WTC11 (cell line): ENCODE data around the gene LARP4B. TPM values are rescaled to one million over a fixed set of nuclear protein-coding genes. Genes with fewer than 3 reads are reported as not detected.

Experiments used
- ATAC-seq: fragments of 200-7000 bp; cut with Tn5 transposase; 2 replicates; pipeline ENCODE4 v1.10.0; 2021; ENCODE audit warnings: mild to moderate bottlenecking, moderate library complexity
- CTCF ChIA-PET: fragments of 300-600 bp; sonication (Branson Sonifier 250); formaldehyde crosslinking; loops from one replicate; lab custom pipeline; 2021; ENCODE audit warnings: antibody characterized with exemption; lab: Charles Lee
- POLR2A ChIA-PET: fragments of 350-600 bp; sonication (Branson Sonifier 250); formaldehyde crosslinking; loops from one replicate; lab custom pipeline; 2021; ENCODE audit warnings: antibody characterized with exemption; lab: Charles Lee
- DNase-seq: peaks from one replicate; pipeline ENCODE4 v3.0.0; 2021; ENCODE audit warnings: low spot score
- H3K27ac Mint-ChIP-seq: 2 replicates; pipeline ENCODE4 v1.8.0; 2021; ENCODE audit warnings: mixed read lengths
- H3K27me3 Mint-ChIP-seq: 2 replicates; pipeline ENCODE4 v1.8.0; 2021; ENCODE audit warnings: low read depth, mild to moderate bottlenecking, moderate library complexity, mixed read lengths
- H3K36me3 Mint-ChIP-seq: 2 replicates; pipeline ENCODE4 v1.8.0; 2021; ENCODE audit warnings: mixed read lengths
- H3K4me1 Mint-ChIP-seq: 2 replicates; pipeline ENCODE4 v1.8.0; 2022; ENCODE audit warnings: mixed read lengths
- H3K4me3 Mint-ChIP-seq: 2 replicates; pipeline ENCODE4 v1.8.0; 2021; ENCODE audit warnings: mild to moderate bottlenecking, moderate library complexity, mixed read lengths
- H3K9me3 Mint-ChIP-seq: 2 replicates; pipeline ENCODE4 v1.8.0; 2021; ENCODE audit warnings: mixed read lengths
- EMX1 ChIP-seq: fragments of 250-450 bp; sonication (Bioruptor Pico); IDR thresholded peaks from 2 replicates; pipeline ENCODE4 v1.8.0; 2021; ENCODE audit warnings: mild to moderate bottlenecking
- GTF2I ChIP-seq: fragments of 250-450 bp; sonication (Bioruptor Pico); conservative IDR thresholded peaks from 2 replicates; pipeline ENCODE4 v1.4.0; 2021; ENCODE audit warnings: mild to moderate bottlenecking
- KAT7 ChIP-seq: sonication (generic); formaldehyde crosslinking; IDR thresholded peaks from 2 replicates; pipeline ENCODE4 v1.8.1; 2023; ENCODE audit warnings: missing genetic modification reagents, mild to moderate bottlenecking, borderline replicate concordance
- MYBL2 ChIP-seq: sonication (generic); formaldehyde crosslinking; IDR thresholded peaks from 2 replicates; pipeline ENCODE4 v1.8.1; 2023; ENCODE audit warnings: mild to moderate bottlenecking, moderate library complexity, missing genetic modification reagents
- NR3C1 ChIP-seq: sonication (generic); formaldehyde crosslinking; conservative IDR thresholded peaks from 2 replicates; pipeline ENCODE4 v1.8.1; 2023; ENCODE audit warnings: low read depth, mild to moderate bottlenecking, missing genetic modification reagents
- SMAD3 ChIP-seq: sonication (generic); formaldehyde crosslinking; IDR thresholded peaks from 2 replicates; pipeline ENCODE4 v1.8.0; 2022; ENCODE audit warnings: missing genetic modification reagents, mild to moderate bottlenecking, borderline replicate concordance
- SOX15 ChIP-seq: fragments of 250-450 bp; sonication (Bioruptor Pico); IDR thresholded peaks from 2 replicates; pipeline ENCODE4 v1.9.0; 2021; ENCODE audit warnings: mild to moderate bottlenecking
- SP1 ChIP-seq: sonication (generic); formaldehyde crosslinking; conservative IDR thresholded peaks from 2 replicates; pipeline ENCODE4 v1.8.1; 2022; ENCODE audit warnings: missing genetic modification reagents
- ZNF138 ChIP-seq: sonication (generic); formaldehyde crosslinking; conservative IDR thresholded peaks from 2 replicates; pipeline ENCODE4 v1.8.1; 2022; ENCODE audit warnings: mild to moderate bottlenecking, moderate library complexity, missing genetic modification reagents
- ZNF317 ChIP-seq: sonication (generic); formaldehyde crosslinking; IDR thresholded peaks from 2 replicates; pipeline ENCODE4 v1.8.1; 2023; ENCODE audit warnings: low read depth, mild to moderate bottlenecking, moderate library complexity, missing genetic modification reagents, borderline replicate concordance
- ZNF416 ChIP-seq: fragments of 250-450 bp; sonication (Bioruptor Pico); IDR thresholded peaks from 2 replicates; pipeline ENCODE4 v1.9.0; 2021; ENCODE audit warnings: mild to moderate bottlenecking, inconsistent platforms
- ZNF671 ChIP-seq: fragments of 250-450 bp; sonication (Bioruptor Pico); IDR thresholded peaks from 2 replicates; pipeline ENCODE4 v1.8.0; 2021; ENCODE audit warnings: mild to moderate bottlenecking
- total RNA-seq: library from RNA; stranded (reverse); gene quantifications from 3 replicates; pipeline ENCODE4 v1.2.3, GENCODE V29; 2021
- TF ChIP-seq, protein P1 (sequence below): fragments of 250-450 bp; sonication (Bioruptor Pico); IDR thresholded peaks from 2 replicates; pipeline ENCODE4 v1.9.0; 2021; ENCODE audit warnings: mild to moderate bottlenecking
- TF ChIP-seq, protein P2 (sequence below): sonication (generic); formaldehyde crosslinking; IDR thresholded peaks from 2 replicates; pipeline ENCODE4 v1.8.0; 2022; ENCODE audit warnings: missing genetic modification reagents
- TF ChIP-seq, protein P3 (sequence below): sonication (generic); formaldehyde crosslinking; IDR thresholded peaks from 2 replicates; pipeline ENCODE4 v1.8.1; 2022; ENCODE audit warnings: missing genetic modification reagents, borderline replicate concordance
- TF ChIP-seq, protein P4 (sequence below): sonication (generic); formaldehyde crosslinking; IDR thresholded peaks from 2 replicates; pipeline ENCODE4 v1.8.1; 2022; ENCODE audit warnings: mild to moderate bottlenecking, moderate library complexity, missing genetic modification reagents
- TF ChIP-seq, protein P5 (sequence below): sonication (generic); formaldehyde crosslinking; IDR thresholded peaks from 2 replicates; pipeline ENCODE4 v1.8.1; 2023; ENCODE audit warnings: mild to moderate bottlenecking, missing genetic modification reagents, borderline replicate concordance
- TF ChIP-seq, protein P6 (sequence below): sonication (generic); formaldehyde crosslinking; IDR thresholded peaks from 2 replicates; pipeline ENCODE4 v1.8.1; 2023; ENCODE audit warnings: mild to moderate bottlenecking, moderate library complexity, missing genetic modification reagents
- TF ChIP-seq, protein P7 (sequence below): sonication (generic); formaldehyde crosslinking; conservative IDR thresholded peaks from 2 replicates; pipeline ENCODE4 v1.8.1; 2022; ENCODE audit warnings: mild to moderate bottlenecking, missing genetic modification reagents

Gene LARP4B
- total RNA-seq, 1 experiment from 2014 or later: 87.1 TPM

DNA sequence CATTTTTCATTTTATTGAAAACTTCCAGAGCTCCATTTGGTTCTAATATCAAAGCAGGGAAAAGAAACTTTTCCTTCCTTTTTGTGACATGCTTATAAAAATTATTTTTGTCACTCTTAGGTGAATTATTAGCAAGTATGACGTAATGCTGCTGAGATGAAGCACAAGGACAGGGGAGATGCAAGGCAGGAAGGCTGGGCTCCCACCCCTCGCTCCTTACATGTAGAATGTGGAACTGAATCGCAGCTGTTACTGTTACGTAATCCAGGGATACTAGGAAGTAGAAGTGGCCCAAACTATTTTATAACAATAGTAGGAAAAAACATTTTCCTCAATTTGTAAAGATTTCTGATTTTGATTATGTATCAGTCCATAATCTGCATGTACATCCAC, 39.6 kb upstream of the LARP4B start:
- CTCF ChIA-PET: no interaction called here
- Mint-ChIP-seq H3K27me3 (peaks cover 16% of the 10 kb centered on the region), H3K36me3 (peaks cover 5% of the 10 kb centered on the region), H3K4me1 (peaks cover 4% of the 10 kb centered on the region), H3K4me3 (no peak overlapping the region), H3K9me3 (peaks cover 11% of the 10 kb centered on the region), H3K27ac (no peak overlapping the region)
- DNase-seq: no peak
- POLR2A ChIA-PET: no interaction called here
- TF ChIP-seq ZNF138 (CRISPR knock-in tag) (no peak), EMX1 (CRISPR knock-in tag) (no peak)
- TF ChIP-seq, protein P1, sequence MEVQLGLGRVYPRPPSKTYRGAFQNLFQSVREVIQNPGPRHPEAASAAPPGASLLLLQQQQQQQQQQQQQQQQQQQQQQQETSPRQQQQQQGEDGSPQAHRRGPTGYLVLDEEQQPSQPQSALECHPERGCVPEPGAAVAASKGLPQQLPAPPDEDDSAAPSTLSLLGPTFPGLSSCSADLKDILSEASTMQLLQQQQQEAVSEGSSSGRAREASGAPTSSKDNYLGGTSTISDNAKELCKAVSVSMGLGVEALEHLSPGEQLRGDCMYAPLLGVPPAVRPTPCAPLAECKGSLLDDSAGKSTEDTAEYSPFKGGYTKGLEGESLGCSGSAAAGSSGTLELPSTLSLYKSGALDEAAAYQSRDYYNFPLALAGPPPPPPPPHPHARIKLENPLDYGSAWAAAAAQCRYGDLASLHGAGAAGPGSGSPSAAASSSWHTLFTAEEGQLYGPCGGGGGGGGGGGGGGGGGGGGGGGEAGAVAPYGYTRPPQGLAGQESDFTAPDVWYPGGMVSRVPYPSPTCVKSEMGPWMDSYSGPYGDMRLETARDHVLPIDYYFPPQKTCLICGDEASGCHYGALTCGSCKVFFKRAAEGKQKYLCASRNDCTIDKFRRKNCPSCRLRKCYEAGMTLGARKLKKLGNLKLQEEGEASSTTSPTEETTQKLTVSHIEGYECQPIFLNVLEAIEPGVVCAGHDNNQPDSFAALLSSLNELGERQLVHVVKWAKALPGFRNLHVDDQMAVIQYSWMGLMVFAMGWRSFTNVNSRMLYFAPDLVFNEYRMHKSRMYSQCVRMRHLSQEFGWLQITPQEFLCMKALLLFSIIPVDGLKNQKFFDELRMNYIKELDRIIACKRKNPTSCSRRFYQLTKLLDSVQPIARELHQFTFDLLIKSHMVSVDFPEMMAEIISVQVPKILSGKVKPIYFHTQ (CRISPR knock-in tag): no peak
- TF ChIP-seq, protein P2, sequence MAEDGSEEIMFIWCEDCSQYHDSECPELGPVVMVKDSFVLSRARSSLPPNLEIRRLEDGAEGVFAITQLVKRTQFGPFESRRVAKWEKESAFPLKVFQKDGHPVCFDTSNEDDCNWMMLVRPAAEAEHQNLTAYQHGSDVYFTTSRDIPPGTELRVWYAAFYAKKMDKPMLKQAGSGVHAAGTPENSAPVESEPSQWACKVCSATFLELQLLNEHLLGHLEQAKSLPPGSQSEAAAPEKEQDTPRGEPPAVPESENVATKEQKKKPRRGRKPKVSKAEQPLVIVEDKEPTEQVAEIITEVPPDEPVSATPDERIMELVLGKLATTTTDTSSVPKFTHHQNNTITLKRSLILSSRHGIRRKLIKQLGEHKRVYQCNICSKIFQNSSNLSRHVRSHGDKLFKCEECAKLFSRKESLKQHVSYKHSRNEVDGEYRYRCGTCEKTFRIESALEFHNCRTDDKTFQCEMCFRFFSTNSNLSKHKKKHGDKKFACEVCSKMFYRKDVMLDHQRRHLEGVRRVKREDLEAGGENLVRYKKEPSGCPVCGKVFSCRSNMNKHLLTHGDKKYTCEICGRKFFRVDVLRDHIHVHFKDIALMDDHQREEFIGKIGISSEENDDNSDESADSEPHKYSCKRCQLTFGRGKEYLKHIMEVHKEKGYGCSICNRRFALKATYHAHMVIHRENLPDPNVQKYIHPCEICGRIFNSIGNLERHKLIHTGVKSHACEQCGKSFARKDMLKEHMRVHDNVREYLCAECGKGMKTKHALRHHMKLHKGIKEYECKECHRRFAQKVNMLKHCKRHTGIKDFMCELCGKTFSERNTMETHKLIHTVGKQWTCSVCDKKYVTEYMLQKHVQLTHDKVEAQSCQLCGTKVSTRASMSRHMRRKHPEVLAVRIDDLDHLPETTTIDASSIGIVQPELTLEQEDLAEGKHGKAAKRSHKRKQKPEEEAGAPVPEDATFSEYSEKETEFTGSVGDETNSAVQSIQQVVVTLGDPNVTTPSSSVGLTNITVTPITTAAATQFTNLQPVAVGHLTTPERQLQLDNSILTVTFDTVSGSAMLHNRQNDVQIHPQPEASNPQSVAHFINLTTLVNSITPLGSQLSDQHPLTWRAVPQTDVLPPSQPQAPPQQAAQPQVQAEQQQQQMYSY (CRISPR knock-in tag): no peak
- no peak for ATAC-seq

DNA sequence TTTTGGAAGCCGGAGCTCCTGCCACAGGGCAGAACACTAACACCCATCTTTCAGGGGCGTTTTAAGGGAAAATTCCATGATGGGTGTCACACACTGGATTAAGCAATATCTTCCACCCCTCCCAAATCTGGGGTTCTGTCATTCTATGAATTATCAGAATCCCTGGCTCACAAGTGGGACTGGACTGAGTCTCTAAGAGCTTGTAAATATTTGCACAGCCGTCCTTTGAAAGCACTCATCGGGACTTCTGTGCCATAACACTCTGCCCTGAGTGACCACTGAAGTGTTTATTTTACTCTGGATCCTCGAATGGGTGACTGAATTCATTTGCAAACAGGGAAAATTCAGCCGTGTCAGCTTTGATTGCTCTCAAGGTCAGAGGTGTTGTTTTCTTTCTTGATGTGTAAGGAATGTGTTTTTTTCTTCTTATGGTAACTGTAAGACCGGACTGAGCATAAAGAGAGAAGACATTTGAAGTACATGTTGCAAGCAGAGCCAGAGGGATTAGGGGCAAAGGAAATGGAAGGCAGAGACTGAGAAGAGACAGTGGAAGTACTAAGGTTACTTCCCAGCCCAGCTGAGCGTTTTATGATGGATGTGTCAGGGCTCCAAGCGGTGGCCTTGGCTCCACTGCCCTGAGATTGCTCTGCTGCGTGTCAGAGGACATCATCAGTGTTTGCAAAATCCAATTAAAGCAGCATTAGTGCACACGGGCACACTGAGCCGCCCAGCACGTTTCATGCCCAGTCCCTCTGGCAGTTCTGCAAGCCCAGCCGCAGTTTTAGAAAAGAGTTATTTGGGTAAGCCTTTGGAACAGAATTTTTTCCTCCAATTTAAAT, 39.0 kb upstream of the LARP4B start:
- CTCF ChIA-PET: no interaction called here
- TF ChIP-seq MYBL2 (CRISPR knock-in tag) (no peak), NR3C1 (no peak), ZNF416 (CRISPR knock-in tag) (no peak), KAT7 (CRISPR knock-in tag) (no peak), SMAD3 (no peak), ZNF671 (no peak), SP1 (CRISPR knock-in tag) (no peak), GTF2I (CRISPR knock-in tag) (no peak), ZNF317 (no peak), SOX15 (no peak)
- TF ChIP-seq, protein P3, sequence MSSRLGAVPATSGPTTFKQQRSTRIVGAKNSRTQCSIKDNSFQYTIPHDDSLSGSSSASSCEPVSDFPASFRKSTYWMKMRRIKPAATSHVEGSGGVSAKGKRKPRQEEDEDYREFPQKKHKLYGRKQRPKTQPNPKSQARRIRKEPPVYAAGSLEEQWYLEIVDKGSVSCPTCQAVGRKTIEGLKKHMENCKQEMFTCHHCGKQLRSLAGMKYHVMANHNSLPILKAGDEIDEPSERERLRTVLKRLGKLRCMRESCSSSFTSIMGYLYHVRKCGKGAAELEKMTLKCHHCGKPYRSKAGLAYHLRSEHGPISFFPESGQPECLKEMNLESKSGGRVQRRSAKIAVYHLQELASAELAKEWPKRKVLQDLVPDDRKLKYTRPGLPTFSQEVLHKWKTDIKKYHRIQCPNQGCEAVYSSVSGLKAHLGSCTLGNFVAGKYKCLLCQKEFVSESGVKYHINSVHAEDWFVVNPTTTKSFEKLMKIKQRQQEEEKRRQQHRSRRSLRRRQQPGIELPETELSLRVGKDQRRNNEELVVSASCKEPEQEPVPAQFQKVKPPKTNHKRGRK (CRISPR knock-in tag): no peak
- TF ChIP-seq, protein P4, sequence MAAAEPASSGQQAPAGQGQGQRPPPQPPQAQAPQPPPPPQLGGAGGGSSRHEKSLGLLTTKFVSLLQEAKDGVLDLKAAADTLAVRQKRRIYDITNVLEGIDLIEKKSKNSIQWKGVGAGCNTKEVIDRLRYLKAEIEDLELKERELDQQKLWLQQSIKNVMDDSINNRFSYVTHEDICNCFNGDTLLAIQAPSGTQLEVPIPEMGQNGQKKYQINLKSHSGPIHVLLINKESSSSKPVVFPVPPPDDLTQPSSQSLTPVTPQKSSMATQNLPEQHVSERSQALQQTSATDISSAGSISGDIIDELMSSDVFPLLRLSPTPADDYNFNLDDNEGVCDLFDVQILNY (CRISPR knock-in tag): no peak
- TF ChIP-seq, protein P5, sequence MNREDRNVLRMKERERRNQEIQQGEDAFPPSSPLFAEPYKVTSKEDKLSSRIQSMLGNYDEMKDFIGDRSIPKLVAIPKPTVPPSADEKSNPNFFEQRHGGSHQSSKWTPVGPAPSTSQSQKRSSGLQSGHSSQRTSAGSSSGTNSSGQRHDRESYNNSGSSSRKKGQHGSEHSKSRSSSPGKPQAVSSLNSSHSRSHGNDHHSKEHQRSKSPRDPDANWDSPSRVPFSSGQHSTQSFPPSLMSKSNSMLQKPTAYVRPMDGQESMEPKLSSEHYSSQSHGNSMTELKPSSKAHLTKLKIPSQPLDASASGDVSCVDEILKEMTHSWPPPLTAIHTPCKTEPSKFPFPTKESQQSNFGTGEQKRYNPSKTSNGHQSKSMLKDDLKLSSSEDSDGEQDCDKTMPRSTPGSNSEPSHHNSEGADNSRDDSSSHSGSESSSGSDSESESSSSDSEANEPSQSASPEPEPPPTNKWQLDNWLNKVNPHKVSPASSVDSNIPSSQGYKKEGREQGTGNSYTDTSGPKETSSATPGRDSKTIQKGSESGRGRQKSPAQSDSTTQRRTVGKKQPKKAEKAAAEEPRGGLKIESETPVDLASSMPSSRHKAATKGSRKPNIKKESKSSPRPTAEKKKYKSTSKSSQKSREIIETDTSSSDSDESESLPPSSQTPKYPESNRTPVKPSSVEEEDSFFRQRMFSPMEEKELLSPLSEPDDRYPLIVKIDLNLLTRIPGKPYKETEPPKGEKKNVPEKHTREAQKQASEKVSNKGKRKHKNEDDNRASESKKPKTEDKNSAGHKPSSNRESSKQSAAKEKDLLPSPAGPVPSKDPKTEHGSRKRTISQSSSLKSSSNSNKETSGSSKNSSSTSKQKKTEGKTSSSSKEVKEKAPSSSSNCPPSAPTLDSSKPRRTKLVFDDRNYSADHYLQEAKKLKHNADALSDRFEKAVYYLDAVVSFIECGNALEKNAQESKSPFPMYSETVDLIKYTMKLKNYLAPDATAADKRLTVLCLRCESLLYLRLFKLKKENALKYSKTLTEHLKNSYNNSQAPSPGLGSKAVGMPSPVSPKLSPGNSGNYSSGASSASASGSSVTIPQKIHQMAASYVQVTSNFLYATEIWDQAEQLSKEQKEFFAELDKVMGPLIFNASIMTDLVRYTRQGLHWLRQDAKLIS (CRISPR knock-in tag): no peak
- TF ChIP-seq, protein P6, sequence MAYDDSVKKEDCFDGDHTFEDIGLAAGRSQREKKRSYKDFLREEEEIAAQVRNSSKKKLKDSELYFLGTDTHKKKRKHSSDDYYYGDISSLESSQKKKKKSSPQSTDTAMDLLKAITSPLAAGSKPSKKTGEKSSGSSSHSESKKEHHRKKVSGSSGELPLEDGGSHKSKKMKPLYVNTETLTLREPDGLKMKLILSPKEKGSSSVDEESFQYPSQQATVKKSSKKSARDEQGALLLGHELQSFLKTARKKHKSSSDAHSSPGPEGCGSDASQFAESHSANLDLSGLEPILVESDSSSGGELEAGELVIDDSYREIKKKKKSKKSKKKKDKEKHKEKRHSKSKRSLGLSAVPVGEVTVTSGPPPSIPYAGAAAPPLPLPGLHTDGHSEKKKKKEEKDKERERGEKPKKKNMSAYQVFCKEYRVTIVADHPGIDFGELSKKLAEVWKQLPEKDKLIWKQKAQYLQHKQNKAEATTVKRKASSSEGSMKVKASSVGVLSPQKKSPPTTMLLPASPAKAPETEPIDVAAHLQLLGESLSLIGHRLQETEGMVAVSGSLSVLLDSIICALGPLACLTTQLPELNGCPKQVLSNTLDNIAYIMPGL (CRISPR knock-in tag): no peak
- TF ChIP-seq, protein P7, sequence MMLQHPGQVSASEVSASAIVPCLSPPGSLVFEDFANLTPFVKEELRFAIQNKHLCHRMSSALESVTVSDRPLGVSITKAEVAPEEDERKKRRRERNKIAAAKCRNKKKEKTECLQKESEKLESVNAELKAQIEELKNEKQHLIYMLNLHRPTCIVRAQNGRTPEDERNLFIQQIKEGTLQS (CRISPR knock-in tag): no peak

More for the DNA sequence above, 39.0 kb upstream of the LARP4B start:
- POLR2A ChIA-PET: no interaction called here
- Mint-ChIP-seq H3K36me3 (peaks cover 5% of the 10 kb centered on the region), H3K4me1 (peaks cover 4% of the 10 kb centered on the region), H3K4me3 (no peak overlapping the region), H3K27ac (no peak overlapping the region; the same call in 1 of the 2 replicates), H3K27me3 (peaks cover 16% of the 10 kb centered on the region), H3K9me3 (peaks cover 11% of the 10 kb centered on the region)
- DNase-seq (no peak), ATAC-seq (no peak)
